ENCODE results near the gene LRIT2.
A peak's percentile ranks its signal among the peaks of the same experiment; 100 is the strongest.

The LRIT2 gene

DNA sequence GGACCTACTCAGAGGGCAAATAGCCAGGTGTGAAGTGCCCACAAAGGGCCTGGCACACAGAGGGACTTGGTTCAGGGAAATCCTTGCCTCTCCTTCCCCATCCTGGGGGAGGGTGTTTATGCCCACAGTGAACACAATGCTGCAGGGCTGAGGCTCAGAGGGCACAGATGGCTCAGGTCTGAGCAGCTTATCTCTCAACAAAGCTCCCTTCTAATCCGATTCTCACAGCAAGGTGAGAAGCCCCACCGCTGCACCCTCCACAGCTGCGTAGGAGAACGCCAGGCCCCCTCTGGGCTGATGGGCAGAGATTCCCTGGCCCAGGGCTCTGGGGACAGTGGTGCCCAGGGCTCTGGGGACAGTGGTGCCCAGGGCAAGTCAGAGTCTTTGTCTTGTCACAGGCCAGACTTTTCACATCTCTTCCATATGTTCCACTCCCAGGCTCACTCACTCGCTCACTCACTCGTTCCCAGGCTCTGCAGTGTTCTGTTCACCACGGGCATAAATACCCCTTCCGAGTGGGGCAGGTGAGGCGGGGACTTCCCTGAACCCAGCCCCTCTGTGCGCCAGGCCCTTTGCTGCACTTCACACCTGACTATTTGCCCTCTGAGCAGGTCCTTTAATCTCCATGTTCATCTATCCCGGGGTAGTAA lies 39.7 kb downstream of the LRIT2 start (continued):
- no peak for TF ChIP-seq ZNF658 (tag by site-specific recombination; IDR thresholded peaks at IDR 0.05)
- no peak for TF ChIP-seq ZNF791 (tag by site-specific recombination; IDR thresholded peaks at IDR 0.05)
- TF ChIP-seq ZNF518A (tag by site-specific recombination; conservative IDR thresholded peaks at IDR 0.05; ENCODE audit: low read depth): no peak
- TF ChIP-seq ZNF423 (tag by site-specific recombination; IDR thresholded peaks at IDR 0.05): no peak
- no peak for TF ChIP-seq FEZF1 (tag by site-specific recombination; IDR thresholded peaks at IDR 0.05)
- no peak for TF ChIP-seq ZNF394 (tag by site-specific recombination; IDR thresholded peaks at IDR 0.05; ENCODE audit: borderline replicate concordance)
- TF ChIP-seq ZNF596 (tag by site-specific recombination; IDR thresholded peaks at IDR 0.05): no peak
- TF ChIP-seq GLI2 (tag by site-specific recombination; IDR thresholded peaks at IDR 0.05; ENCODE audit: borderline replicate concordance, low read depth): no peak
- TF ChIP-seq TSHZ1 (tag by site-specific recombination; IDR thresholded peaks at IDR 0.05; ENCODE audit: borderline replicate concordance): no peak
- no peak for TF ChIP-seq ZNF837 (tag by site-specific recombination; IDR thresholded peaks at IDR 0.05)
- no peak for TF ChIP-seq HOXA7 (CRISPR knock-in tag; IDR thresholded peaks at IDR 0.05; ENCODE audit: borderline replicate concordance)
- TF ChIP-seq SP2 (tag by site-specific recombination; IDR thresholded peaks at IDR 0.05): no peak
- TF ChIP-seq, protein P1, sequence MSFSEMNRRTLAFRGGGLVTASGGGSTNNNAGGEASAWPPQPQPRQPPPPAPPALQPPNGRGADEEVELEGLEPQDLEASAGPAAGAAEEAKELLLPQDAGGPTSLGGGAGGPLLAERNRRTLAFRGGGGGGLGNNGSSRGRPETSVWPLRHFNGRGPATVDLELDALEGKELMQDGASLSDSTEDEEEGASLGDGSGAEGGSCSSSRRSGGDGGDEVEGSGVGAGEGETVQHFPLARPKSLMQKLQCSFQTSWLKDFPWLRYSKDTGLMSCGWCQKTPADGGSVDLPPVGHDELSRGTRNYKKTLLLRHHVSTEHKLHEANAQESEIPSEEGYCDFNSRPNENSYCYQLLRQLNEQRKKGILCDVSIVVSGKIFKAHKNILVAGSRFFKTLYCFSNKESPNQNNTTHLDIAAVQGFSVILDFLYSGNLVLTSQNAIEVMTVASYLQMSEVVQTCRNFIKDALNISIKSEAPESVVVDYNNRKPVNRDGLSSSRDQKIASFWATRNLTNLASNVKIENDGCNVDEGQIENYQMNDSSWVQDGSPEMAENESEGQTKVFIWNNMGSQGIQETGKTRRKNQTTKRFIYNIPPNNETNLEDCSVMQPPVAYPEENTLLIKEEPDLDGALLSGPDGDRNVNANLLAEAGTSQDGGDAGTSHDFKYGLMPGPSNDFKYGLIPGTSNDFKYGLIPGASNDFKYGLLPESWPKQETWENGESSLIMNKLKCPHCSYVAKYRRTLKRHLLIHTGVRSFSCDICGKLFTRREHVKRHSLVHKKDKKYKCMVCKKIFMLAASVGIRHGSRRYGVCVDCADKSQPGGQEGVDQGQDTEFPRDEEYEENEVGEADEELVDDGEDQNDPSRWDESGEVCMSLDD (tag by site-specific recombination; IDR thresholded peaks at IDR 0.05): no peak

- ChIA-PET POLR2A (no interaction called here), CTCF (no interaction called here)
- Histone ChIP-seq H3K4me3 (ENCODE audit: low read depth, low read length) (no peak overlapping the region), H3K9me3 (ENCODE audit: control insufficient read depth, insufficient read depth, low read depth, low read length) (no peaks in the 10 kb centered on the region), H3K36me3 (ENCODE audit: control insufficient read depth in 2 of 2, insufficient read depth in 1 of 2, low read length in 2 of 2) (no peaks in the 10 kb centered on the region), H3K27ac (ENCODE audit: extremely low read depth, low read depth, low read length) (no peak overlapping the region), H3K4me1 (ENCODE audit: control insufficient read depth, insufficient read depth, low read length) (no peaks in the 10 kb centered on the region)
- TF ChIP-seq KLF1 (tag by site-specific recombination; IDR thresholded peaks at IDR 0.05): peak; percentile 64
- no peak for TF ChIP-seq ZNF707 (tag by site-specific recombination; IDR thresholded peaks at IDR 0.05)
- 0 out of 2 replicates have a peak, but pooled peaks have one; percentile 22 for TF ChIP-seq ZSCAN16 (tag by site-specific recombination; IDR thresholded peaks at IDR 0.05)
Measured at GRCh38 chr10:84184517-84184916, 40.8 kb downstream of the LRIT2 start.
